ENCODE measurements around the gene CCDC78. TPM values are rescaled to one million over a fixed set of nuclear protein-coding genes. Genes with fewer than 3 reads are reported as not detected.
A peak's percentile ranks its signal among the peaks of the same experiment; 100 is the strongest.

The CCDC78 gene
- total RNA-seq, 1 donor from 2014 or later = 8.3 TPM

DNA sequence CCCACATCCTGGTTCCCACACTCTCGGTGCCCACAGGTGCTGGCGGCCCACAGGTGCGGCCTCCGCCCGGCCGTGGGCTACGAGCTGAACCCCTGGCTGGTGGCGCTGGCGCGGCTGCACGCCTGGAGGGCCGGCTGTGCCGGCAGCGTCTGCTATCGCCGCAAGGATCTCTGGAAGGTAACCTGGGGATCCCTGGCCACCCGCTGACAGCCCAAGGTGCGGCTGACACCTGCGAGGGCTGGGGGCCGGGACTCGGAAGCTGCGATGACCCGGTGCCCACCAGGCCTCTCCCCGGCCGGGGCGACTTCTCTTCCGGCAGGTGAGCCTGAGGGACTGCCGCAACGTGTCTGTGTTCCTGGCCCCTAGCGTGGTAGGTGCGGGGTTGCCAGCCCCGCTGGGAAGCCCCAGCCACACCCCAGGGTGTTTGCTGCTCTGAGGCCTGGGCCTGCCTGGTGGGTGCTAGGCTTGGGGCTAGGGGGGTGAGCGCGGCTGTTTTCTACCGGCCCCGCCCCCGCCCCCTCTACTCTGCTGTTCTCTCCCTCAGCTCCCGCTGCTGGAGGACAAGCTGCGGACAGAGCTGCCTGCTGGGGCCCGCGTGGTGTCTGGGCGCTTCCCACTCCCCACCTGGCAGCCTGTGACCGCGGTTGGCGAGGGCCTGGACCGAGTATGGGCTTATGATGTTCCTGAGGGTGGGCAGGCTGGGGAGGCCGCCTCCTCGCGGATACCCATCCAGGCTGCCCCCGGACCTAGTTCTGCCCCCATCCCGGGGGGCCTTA is 4.3 kb downstream of the CCDC78 start:
- no peaks in the 10 kb centered on the region for H3K36me3 Mint-ChIP-seq (ENCODE audit: low read depth)
- peak overlapping the region; percentile 62 for H3K4me3 Mint-ChIP-seq (ENCODE audit: low read depth)
- H3K9me3 Mint-ChIP-seq = no peaks in the 10 kb centered on the region
- DNase-seq (ENCODE audit: low spot score) = no peak
- no peaks in the 10 kb centered on the region for H3K27me3 Mint-ChIP-seq (ENCODE audit: low read depth)
- intact Hi-C loops (cut with micrococcal nuclease) = no loop called here
- H3K4me1 Mint-ChIP-seq (ENCODE audit: low read depth) = peaks cover 8% of the 10 kb centered on the region
- H3K27ac Mint-ChIP-seq = no peak overlapping the region

GRCh38 chr16:720990-721764 is 5.1 kb downstream of the CCDC78 start, which contains the start of gene ANTKMT:
Gene ANTKMT, plus strand, starts transcription at chr16:721146. Its CDS starts 129 bp downstream, at chr16:721275.
- Mint-ChIP-seq H3K27me3 (ENCODE audit: low read depth) (peaks cover 3% of the 10 kb centered on the region), H3K4me1 (ENCODE audit: low read depth) (peaks cover 10% of the 10 kb centered on the region), H3K27ac (peak within 1 kb of the TSS; percentile 19), H3K36me3 (ENCODE audit: low read depth) (no peaks in the 10 kb centered on the region), H3K9me3 (no peaks in the 10 kb centered on the region), H3K4me3 (ENCODE audit: low read depth) (peak within 1 kb of the TSS; percentile 71)
- DNase-seq (ENCODE audit: low spot score) = peak; percentile 72
- intact Hi-C loops (cut with micrococcal nuclease) = loop anchor here (1.0 kb wide), 1 partner anchor 20 kb away; no protein-coding TSS in a partner anchor

GRCh38 chr16:720447-720989 is 5.7 kb downstream of the CCDC78 start:
- no peaks in the 10 kb centered on the region for H3K9me3 Mint-ChIP-seq
- peaks cover 4% of the 10 kb centered on the region for H3K27me3 Mint-ChIP-seq (ENCODE audit: low read depth)
- intact Hi-C loops (cut with micrococcal nuclease) = loop anchor here (1.0 kb wide), 1 partner anchor 21 kb away; no protein-coding TSS in a partner anchor
- H3K36me3 Mint-ChIP-seq (ENCODE audit: low read depth) = no peaks in the 10 kb centered on the region
- peak overlapping the region; percentile 71 for H3K4me3 Mint-ChIP-seq (ENCODE audit: low read depth)
- peak; percentile 33 for DNase-seq (ENCODE audit: low spot score)
- peak overlapping the region; percentile 19 for H3K27ac Mint-ChIP-seq
- peaks cover 10% of the 10 kb centered on the region for H3K4me1 Mint-ChIP-seq (ENCODE audit: low read depth)

DNA sequence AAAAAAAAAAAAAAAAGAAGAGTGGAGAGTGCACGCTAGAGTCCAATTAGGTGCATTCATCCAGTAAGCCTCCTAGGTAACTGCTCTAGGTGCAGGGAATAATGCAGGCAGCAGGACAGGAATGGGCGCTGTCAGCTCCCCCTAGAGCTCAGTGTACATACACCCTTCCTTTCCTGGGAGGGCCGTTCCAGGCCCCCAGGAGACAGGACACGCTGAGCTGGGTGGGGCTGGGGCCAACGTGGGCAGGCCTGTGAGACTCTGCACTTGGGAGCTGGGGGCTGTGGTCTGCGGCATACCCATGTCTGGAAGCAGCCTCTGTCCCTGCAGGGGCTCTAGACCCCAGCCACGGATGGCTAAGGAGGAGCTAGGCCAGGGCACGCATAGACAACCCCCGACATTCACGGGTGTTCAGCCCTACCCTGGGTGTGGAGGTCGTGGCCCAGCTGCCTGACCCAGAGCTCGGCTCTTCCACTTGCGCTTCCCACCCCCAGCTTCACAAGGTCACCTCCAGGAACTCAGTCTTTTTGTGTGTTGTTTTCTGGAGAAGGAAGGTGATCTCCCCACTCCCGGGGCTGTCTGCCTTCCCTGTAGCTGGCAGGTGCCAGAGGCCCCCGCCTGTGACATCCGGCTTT is 6.3 kb downstream of the CCDC78 start:
- Mint-ChIP-seq H3K36me3 (ENCODE audit: low read depth) (no peaks in the 10 kb centered on the region), H3K4me3 (ENCODE audit: low read depth) (peak overlapping the region; percentile 71), H3K9me3 (no peaks in the 10 kb centered on the region), H3K27me3 (ENCODE audit: low read depth) (peaks cover 4% of the 10 kb centered on the region), H3K4me1 (ENCODE audit: low read depth) (peaks cover 10% of the 10 kb centered on the region), H3K27ac (peak overlapping the region; percentile 19)
- DNase-seq (ENCODE audit: low spot score) = no peak
- intact Hi-C loops (cut with micrococcal nuclease) = loop anchor here (1.0 kb wide), 1 partner anchor 21 kb away; no protein-coding TSS in a partner anchor

- Mint-ChIP-seq H3K36me3 (ENCODE audit: low read depth) (no peaks in the 10 kb centered on the region), H3K4me1 (ENCODE audit: low read depth) (peaks cover 10% of the 10 kb centered on the region), H3K4me3 (ENCODE audit: low read depth) (peak overlapping the region; percentile 71), H3K9me3 (no peaks in the 10 kb centered on the region), H3K27ac (no peak overlapping the region), H3K27me3 (ENCODE audit: low read depth) (peaks cover 4% of the 10 kb centered on the region)
- no peak for DNase-seq (ENCODE audit: low spot score)
- intact Hi-C loops (cut with micrococcal nuclease) = no loop called here
These were observed 7.3 kb downstream of the CCDC78 start for GRCh38 chr16:718922-719321.

GRCh38 chr16:718389-718788 is 7.9 kb downstream of the CCDC78 start:
- Mint-ChIP-seq H3K9me3 (no peaks in the 10 kb centered on the region), H3K27me3 (ENCODE audit: low read depth) (peaks cover 4% of the 10 kb centered on the region), H3K36me3 (ENCODE audit: low read depth) (no peaks in the 10 kb centered on the region), H3K4me3 (ENCODE audit: low read depth) (no peak overlapping the region), H3K27ac (no peak overlapping the region), H3K4me1 (ENCODE audit: low read depth) (peaks cover 10% of the 10 kb centered on the region)
- DNase-seq (ENCODE audit: low spot score) = no peak
- intact Hi-C loops (cut with micrococcal nuclease) = no loop called here

GRCh38 chr16:717450-718245 is 8.6 kb downstream of the CCDC78 start:
- peaks cover 12% of the 10 kb centered on the region for H3K4me1 Mint-ChIP-seq (ENCODE audit: low read depth)
- no peak overlapping the region for H3K27ac Mint-ChIP-seq
- no peak for DNase-seq (ENCODE audit: low spot score)
- intact Hi-C loops (cut with micrococcal nuclease) = no loop called here
- peaks cover 6% of the 10 kb centered on the region for H3K27me3 Mint-ChIP-seq (ENCODE audit: low read depth)
- H3K9me3 Mint-ChIP-seq = no peaks in the 10 kb centered on the region
- no peaks in the 10 kb centered on the region for H3K36me3 Mint-ChIP-seq (ENCODE audit: low read depth)
- no peak overlapping the region for H3K4me3 Mint-ChIP-seq (ENCODE audit: low read depth)

DNA sequence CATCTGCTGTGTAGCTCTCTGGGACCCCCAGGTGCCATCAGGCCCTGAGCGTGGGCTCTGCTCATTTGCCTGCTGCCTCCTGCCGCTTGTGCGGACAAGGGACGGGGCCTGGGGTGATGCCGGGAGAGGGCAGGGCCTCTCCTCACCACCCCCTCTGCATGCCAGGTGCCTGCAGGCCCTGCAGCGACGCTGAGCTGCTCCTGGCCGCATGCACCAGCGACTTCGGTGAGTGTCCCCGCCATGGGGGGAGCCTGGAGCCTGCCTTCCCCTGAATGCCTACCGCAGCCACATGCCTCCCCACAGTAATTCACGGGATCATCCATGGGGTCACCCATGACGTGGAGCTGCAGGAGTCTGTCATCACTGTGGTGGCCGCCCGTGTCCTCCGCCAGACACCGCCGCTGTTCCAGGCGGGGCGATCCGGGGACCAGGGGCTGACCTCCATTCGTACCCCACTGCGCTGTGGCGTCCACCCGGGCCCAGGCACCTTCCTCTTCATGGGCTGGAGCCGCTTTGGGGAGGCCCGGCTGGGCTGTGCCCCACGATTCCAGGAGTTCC is 9.4 kb downstream of the CCDC78 start:
- peak overlapping the region; percentile 65 for H3K4me3 Mint-ChIP-seq (ENCODE audit: low read depth)
- H3K9me3 Mint-ChIP-seq = no peaks in the 10 kb centered on the region
- peaks cover 12% of the 10 kb centered on the region for H3K4me1 Mint-ChIP-seq (ENCODE audit: low read depth)
- H3K36me3 Mint-ChIP-seq (ENCODE audit: low read depth) = no peaks in the 10 kb centered on the region
- intact Hi-C loops (cut with micrococcal nuclease) = no loop called here
- DNase-seq (ENCODE audit: low spot score) = no peak
- no peak overlapping the region for H3K27ac Mint-ChIP-seq
- H3K27me3 Mint-ChIP-seq (ENCODE audit: low read depth) = peaks cover 8% of the 10 kb centered on the region

- peaks cover 12% of the 10 kb centered on the region for H3K4me1 Mint-ChIP-seq (ENCODE audit: low read depth)
- H3K9me3 Mint-ChIP-seq = no peaks in the 10 kb centered on the region
- intact Hi-C loops (cut with micrococcal nuclease) = no loop called here
- peaks cover 8% of the 10 kb centered on the region for H3K27me3 Mint-ChIP-seq (ENCODE audit: low read depth)
- H3K27ac Mint-ChIP-seq = no peak overlapping the region
- no peak for DNase-seq (ENCODE audit: low spot score)
- no peaks in the 10 kb centered on the region for H3K36me3 Mint-ChIP-seq (ENCODE audit: low read depth)
- peak overlapping the region; percentile 65 for H3K4me3 Mint-ChIP-seq (ENCODE audit: low read depth)
These were observed 10.1 kb downstream of the CCDC78 start for GRCh38 chr16:716200-716568.

DNA sequence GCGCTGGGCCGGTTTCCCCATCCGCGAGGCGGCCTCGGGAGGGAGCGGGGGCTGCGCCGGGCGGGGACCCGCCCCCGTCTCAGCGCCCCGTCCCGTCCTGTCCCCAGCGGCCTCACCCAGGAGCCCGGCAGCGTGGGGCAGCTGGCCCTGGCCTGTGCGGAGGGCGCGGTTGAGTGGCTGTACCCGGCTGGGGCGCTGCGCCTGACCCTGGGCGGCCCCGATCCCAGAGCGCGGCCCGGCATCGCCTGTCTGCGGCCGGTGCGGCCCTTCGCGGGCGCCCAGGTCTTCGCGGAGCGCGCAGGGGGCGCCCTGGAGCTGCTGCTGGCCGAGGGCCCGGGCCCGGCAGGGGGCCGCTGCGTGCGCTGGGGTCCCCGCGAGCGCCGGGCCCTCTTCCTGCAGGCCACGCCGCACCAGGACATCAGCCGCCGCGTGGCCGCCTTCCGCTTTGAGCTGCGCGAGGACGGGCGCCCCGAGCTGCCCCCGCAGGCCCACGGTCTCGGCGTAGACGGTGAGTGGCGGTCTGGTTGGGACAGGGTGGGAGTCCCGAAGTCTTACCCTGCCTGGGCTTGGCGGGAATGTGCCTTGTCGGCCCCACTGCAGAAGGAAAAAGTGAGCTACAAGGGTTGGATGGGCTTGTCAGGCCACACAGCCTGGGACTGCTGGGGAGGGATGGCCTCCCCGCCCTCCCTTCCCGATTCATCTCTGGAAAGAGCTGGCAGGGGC is 10.6 kb downstream of the CCDC78 start:
- Mint-ChIP-seq H3K9me3 (no peaks in the 10 kb centered on the region), H3K4me3 (ENCODE audit: low read depth) (peak overlapping the region; percentile 65), H3K36me3 (ENCODE audit: low read depth) (no peaks in the 10 kb centered on the region), H3K27ac (no peak overlapping the region), H3K27me3 (ENCODE audit: low read depth) (peaks cover 8% of the 10 kb centered on the region), H3K4me1 (ENCODE audit: low read depth) (peaks cover 12% of the 10 kb centered on the region)
- intact Hi-C loops (cut with micrococcal nuclease) = no loop called here
- no peak for DNase-seq (ENCODE audit: low spot score)

Data from activated T-helper 2 cell treated with anti-CD3 and anti-CD28 coated beads, Interferon-gamma antibody, Interleukin-2, Interleukin-4, amounts not matched to agents 10 μg/mL and 5 μg/mL and 100 μg/mL, durations not matched to agents 14 hours and 24 hours and 36 hours (primary cell).